HepG2 (cell line): ENCODE data around the gene PRKAR1B. TPM values are rescaled to one million over a fixed set of nuclear protein-coding genes. Genes with fewer than 3 reads are reported as not detected.

ENCODE experiments used
- ATAC-seq: fragments of 200-7000 bp; cut with Tn5 transposase; 3 replicates; pipeline ENCODE4 v1.9.1; 2020; ENCODE audit warnings: mild to moderate bottlenecking, moderate library complexity
- BruUV-seq: library from RNA; stranded (reverse); fragments of 400-500 nt; replicated peaks from 2 replicates; lab custom pipeline; 2021; lab: Mats Ljungman, UMichigan
- CTCF ChIA-PET: fragments of 300-600 bp; formaldehyde crosslinking; extraction: SDS; loops from one replicate; lab custom pipeline; 2021; ENCODE audit warnings: low total read pairs, inconsistent platforms, low intra/inter-chr PET ratio; lab: Yijun Ruan, JAX
- POLR2A ChIA-PET: fragments of 350-600 bp; sonication (Branson Sonifier 250); formaldehyde crosslinking; loops from one replicate; lab custom pipeline; 2020; ENCODE audit warnings: antibody characterized with exemption, inconsistent platforms; lab: Yijun Ruan, JAX
- DNase-seq: peaks from one replicate; pipeline ENCODE4 v3.0.0-alpha.2; 2015; ENCODE audit warnings: low spot score
- FAIRE-seq: peaks from 3 replicates; lab custom pipeline; 2011; peaks lifted over from hg19 to GRCh38; lab: Jason Lieb, UNC
- H2AFZ ChIP-seq: one replicate; pipeline ENCODE4 v1.6.1; 2011; ENCODE audit warnings: low read length, inconsistent platforms
- H3K27ac ChIP-seq: fragments of 300-600 bp; 3 replicates; pipeline ENCODE4 v1.8.0; 2011; ENCODE audit warnings: mixed run types, mild to moderate bottlenecking, mixed read lengths, low read length, inconsistent platforms; ENCODE audit not compliant: insufficient read depth; ENCODE audit errors: extremely low read length
- H3K27me3 ChIP-seq, 2 experiments: fragments of 200-600 bp in 1 of 2; 2 replicates in 1 of 2; 3 replicates in 1 of 2; pipeline versions ENCODE4 v1.6.0 to v1.8.0; 2011; ENCODE audit warnings: low read length in 2 of 2, mild to moderate bottlenecking in 2 of 2, moderate library complexity in 2 of 2, inconsistent platforms in 1 of 2; ENCODE audit not compliant: insufficient read depth in 2 of 2, control insufficient read depth in 1 of 2
- H3K36me3 ChIP-seq, 2 experiments: fragments of 200-600 bp in 1 of 2; replicated peaks in 1 of 2; 2 replicates in 1 of 2; 3 replicates in 1 of 2; pipeline versions ENCODE4 v1.5.1 to v1.8.0; 2011; ENCODE audit warnings: low read length in 2 of 2, inconsistent platforms in 1 of 2; ENCODE audit not compliant: insufficient read depth in 2 of 2, control insufficient read depth in 1 of 2
- H3K4me1 ChIP-seq: 2 replicates; pipeline ENCODE4 v1.5.1; 2012; ENCODE audit warnings: low read length, inconsistent platforms; ENCODE audit not compliant: insufficient read depth
- H3K4me2 ChIP-seq: 2 replicates; pipeline ENCODE4 v1.6.0; 2011; ENCODE audit warnings: low read depth, low read length, inconsistent platforms
- H3K4me3 ChIP-seq, 3 experiments: fragments of 200-600 bp in 1 of 3; sonication (generic), shearing (Covaris generic) in 1 of 3; replicated peaks in 1 of 3; 2 replicates each; pipeline ENCODE4 v1.5.1; 2011 to 2016; ENCODE audit warnings: low read length in 3 of 3, inconsistent platforms in 2 of 3, low read depth in 2 of 3, mild to moderate bottlenecking in 2 of 3, control low read depth in 1 of 3, mixed read lengths in 1 of 3; ENCODE audit not compliant: insufficient read depth in 1 of 3
- H3K79me2 ChIP-seq: one replicate; pipeline ENCODE4 v1.6.1; 2011; ENCODE audit warnings: low read length, inconsistent platforms; ENCODE audit not compliant: insufficient read depth
- H3K9ac ChIP-seq: 2 replicates; pipeline ENCODE4 v1.6.0; 2011; ENCODE audit warnings: mild to moderate bottlenecking, low read depth, low read length, inconsistent platforms; ENCODE audit not compliant: insufficient read depth
- H3K9me3 ChIP-seq: 2 replicates; pipeline ENCODE4 v1.5.1; 2012; ENCODE audit warnings: mild to moderate bottlenecking, low read length
- H4K20me1 ChIP-seq: 2 replicates; pipeline ENCODE4 v1.6.0; 2011; ENCODE audit warnings: inconsistent platforms, mild to moderate bottlenecking, low read length, moderate library complexity; ENCODE audit not compliant: insufficient read depth
- ATAD3A ChIP-seq: sonication (generic); formaldehyde crosslinking; IDR thresholded peaks from 2 replicates; pipeline ENCODE4 v1.4.0; 2020; ENCODE audit warnings: missing genetic modification reagents
- GATAD2A ChIP-seq: IDR thresholded peaks from 2 replicates; pipeline ENCODE4 v1.6.1; 2016
- HMGA1 ChIP-seq: sonication (generic); formaldehyde crosslinking; conservative IDR thresholded peaks from 2 replicates; pipeline ENCODE4 v1.4.0; 2020; ENCODE audit warnings: missing genetic modification reagents
- PHF21A ChIP-seq: sonication (generic); formaldehyde crosslinking; IDR thresholded peaks from 2 replicates; pipeline ENCODE4 v1.5.0; 2020; ENCODE audit warnings: mild to moderate bottlenecking, missing genetic modification reagents
- RAD51 ChIP-seq: fragments of 450-650 bp; IDR thresholded peaks from 2 replicates; pipeline ENCODE4 v1.6.1; 2016; ENCODE audit warnings: borderline replicate concordance
- REXO4 ChIP-seq: sonication (generic); formaldehyde crosslinking; IDR thresholded peaks from 2 replicates; pipeline ENCODE4 v1.8.0; 2022; ENCODE audit warnings: missing genetic modification reagents, mild to moderate bottlenecking, borderline replicate concordance
- RORA ChIP-seq: sonication (generic); formaldehyde crosslinking; IDR thresholded peaks from 2 replicates; pipeline ENCODE4 v1.5.0; 2020; ENCODE audit warnings: mild to moderate bottlenecking, missing genetic modification reagents, moderate library complexity
- SOX13 ChIP-seq, 3 experiments: fragments of 450-650 bp in 1 of 3; sonication (generic) in 1 of 3; formaldehyde crosslinking in 1 of 3; IDR thresholded peaks in 2 of 3; conservative IDR thresholded peaks in 1 of 3; 2 replicates each; pipeline versions ENCODE4 v1.5.0 to v1.6.1; 2016 to 2020; ENCODE audit warnings: antibody characterized with exemption in 1 of 3, mild to moderate bottlenecking in 1 of 3, missing compliant biosample characterization in 1 of 3, missing genetic modification reagents in 1 of 3, moderate library complexity in 1 of 3
- WIZ ChIP-seq: sonication (generic); formaldehyde crosslinking; IDR thresholded peaks from 2 replicates; pipeline ENCODE4 v1.5.1; 2020; ENCODE audit warnings: mild to moderate bottlenecking, missing genetic modification reagents
- ZNF333 ChIP-seq: sonication (generic); formaldehyde crosslinking; IDR thresholded peaks from 2 replicates; pipeline ENCODE4 v1.4.0; 2020; ENCODE audit warnings: mild to moderate bottlenecking, missing genetic modification reagents, borderline replicate concordance
- ZNF569 ChIP-seq: sonication (generic); formaldehyde crosslinking; IDR thresholded peaks from 2 replicates; pipeline ENCODE4 v1.5.0; 2020; ENCODE audit warnings: mild to moderate bottlenecking, missing genetic modification reagents, moderate library complexity, borderline replicate concordance
- WGBS: methylation state at CpG from one replicate; pipeline ENCODE4 v1.1.6; 2017; ENCODE audit warnings: low lambda C conversion rate; 5-methylcytosine and 5-hydroxymethylcytosine counted together
- in situ Hi-C: cut with HindIII; loops from 2 replicates; pipeline ENCODE4 v1.10.0; 2017; ENCODE audit warnings: low pct_unique_long_range_greater_than_20kb; ENCODE audit not compliant: extremely low pct_ligation_motif_present
- intact Hi-C: fragments of 100-400 bp; cut with micrococcal nuclease; formaldehyde crosslinking; loops from one replicate; pipeline ENCODE4 v1.10.0; 2022; ENCODE audit not compliant: unreplicated experiment
- polyA plus RNA-seq, 8 experiments: library from polyadenylated mRNA; depleted of rRNA in 3 of 8; stranded (reverse) in 7 of 8; unstranded in 1 of 8; fragments of >200 nt; fragmentation: Illumina TruSeq in 4 of 8; extraction: Trizol in 4 of 8; gene quantifications; 2 replicates each; pipeline versions ENCODE4 v1.2.1 to v1.2.3, GENCODE V29; 2011 to 2016; ENCODE audit warnings: low read depth in 4 of 8, missing spikeins in 1 of 8, mixed read lengths in 1 of 8; ENCODE audit not compliant: insufficient read depth in 1 of 8
- total RNA-seq, 5 experiments: library from RNA; depleted of rRNA; stranded (reverse); fragments of >200 nt; fragmentation: Illumina TruSeq; extraction: Trizol; gene quantifications; 2 replicates each; pipeline ENCODE4 v1.2.3, GENCODE V29; 2016; ENCODE audit warnings: low read depth in 1 of 5
- TF ChIP-seq, protein P1 (sequence below): sonication (generic); formaldehyde crosslinking; IDR thresholded peaks from 2 replicates; pipeline ENCODE4 v1.5.0; 2020; ENCODE audit warnings: mild to moderate bottlenecking, missing genetic modification reagents
- TF ChIP-seq, protein P2 (sequence below): sonication (generic); formaldehyde crosslinking; IDR thresholded peaks from 2 replicates; pipeline ENCODE4 v1.4.0; 2020; ENCODE audit warnings: missing genetic modification reagents

The PRKAR1B gene
- total and polyA plus RNA-seq, 2 of the 13 experiments (the other 11 are each of a cell fraction or from before 2014, with no cell fraction given) = 7.9 to 28.2 TPM

DNA sequence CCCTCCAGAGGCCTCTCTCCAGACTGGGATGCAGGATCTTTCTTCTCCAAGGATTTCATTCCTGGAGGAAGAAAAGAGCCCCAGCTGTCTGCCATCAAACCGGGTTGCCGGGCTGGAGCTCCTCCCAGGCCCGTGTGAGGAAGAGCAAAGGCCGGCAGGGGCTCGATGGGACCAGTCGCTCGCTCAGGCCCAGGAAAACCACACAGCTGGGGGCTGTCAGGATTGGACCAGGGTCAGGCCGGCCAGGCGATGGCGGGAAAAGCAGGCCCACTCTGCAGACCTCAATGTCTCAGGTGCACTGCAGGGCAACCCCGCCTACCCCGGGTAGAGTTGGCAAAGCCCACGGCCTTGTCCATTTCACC, 98.7 kb downstream of the PRKAR1B start:
- H3K79me2 ChIP-seq = no peaks in the 10 kb centered on the region
- no peak overlapping the region for H2AFZ ChIP-seq
- no peak for ATAC-seq
- 87% methylated on average over 3 of the region's 13 CpGs for WGBS
- in situ Hi-C loops (no loop called here), intact Hi-C loops (no loop called here)
- H3K27ac ChIP-seq = no peak overlapping the region
- H3K4me3 ChIP-seq = no peak overlapping the region
- no peak overlapping the region for H3K9ac ChIP-seq
- CTCF ChIA-PET = no interaction called here
- TF ChIP-seq ATAD3A (CRISPR knock-in tag) (no peak), ZNF333 (no peak), RAD51 (no peak), ZNF569 (CRISPR knock-in tag) (no peak)
- TF ChIP-seq, protein P1, sequence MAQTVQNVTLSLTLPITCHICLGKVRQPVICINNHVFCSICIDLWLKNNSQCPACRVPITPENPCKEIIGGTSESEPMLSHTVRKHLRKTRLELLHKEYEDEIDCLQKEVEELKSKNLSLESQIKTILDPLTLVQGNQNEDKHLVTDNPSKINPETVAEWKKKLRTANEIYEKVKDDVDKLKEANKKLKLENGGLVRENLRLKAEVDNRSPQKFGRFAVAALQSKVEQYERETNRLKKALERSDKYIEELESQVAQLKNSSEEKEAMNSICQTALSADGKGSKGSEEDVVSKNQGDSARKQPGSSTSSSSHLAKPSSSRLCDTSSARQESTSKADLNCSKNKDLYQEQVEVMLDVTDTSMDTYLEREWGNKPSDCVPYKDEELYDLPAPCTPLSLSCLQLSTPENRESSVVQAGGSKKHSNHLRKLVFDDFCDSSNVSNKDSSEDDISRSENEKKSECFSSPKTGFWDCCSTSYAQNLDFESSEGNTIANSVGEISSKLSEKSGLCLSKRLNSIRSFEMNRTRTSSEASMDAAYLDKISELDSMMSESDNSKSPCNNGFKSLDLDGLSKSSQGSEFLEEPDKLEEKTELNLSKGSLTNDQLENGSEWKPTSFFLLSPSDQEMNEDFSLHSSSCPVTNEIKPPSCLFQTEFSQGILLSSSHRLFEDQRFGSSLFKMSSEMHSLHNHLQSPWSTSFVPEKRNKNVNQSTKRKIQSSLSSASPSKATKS (CRISPR knock-in tag) = no peak
- no peaks in the 10 kb centered on the region for H3K4me1 ChIP-seq
- no TSS peak for BruUV-seq
- H4K20me1 ChIP-seq = no peaks in the 10 kb centered on the region
- H3K9me3 ChIP-seq = peaks cover 20% of the 10 kb centered on the region
- DNase-seq = no peak
- POLR2A ChIA-PET = no interaction called here
- no peak for FAIRE-seq
- H3K4me2 ChIP-seq = no peak overlapping the region
- H3K36me3 ChIP-seq = 0 out of 5 replicates have a peak, but pooled peaks cover 0 to 9% of the 10 kb centered on the region in 2 experiments
- no peaks in the 10 kb centered on the region for H3K27me3 ChIP-seq

DNA sequence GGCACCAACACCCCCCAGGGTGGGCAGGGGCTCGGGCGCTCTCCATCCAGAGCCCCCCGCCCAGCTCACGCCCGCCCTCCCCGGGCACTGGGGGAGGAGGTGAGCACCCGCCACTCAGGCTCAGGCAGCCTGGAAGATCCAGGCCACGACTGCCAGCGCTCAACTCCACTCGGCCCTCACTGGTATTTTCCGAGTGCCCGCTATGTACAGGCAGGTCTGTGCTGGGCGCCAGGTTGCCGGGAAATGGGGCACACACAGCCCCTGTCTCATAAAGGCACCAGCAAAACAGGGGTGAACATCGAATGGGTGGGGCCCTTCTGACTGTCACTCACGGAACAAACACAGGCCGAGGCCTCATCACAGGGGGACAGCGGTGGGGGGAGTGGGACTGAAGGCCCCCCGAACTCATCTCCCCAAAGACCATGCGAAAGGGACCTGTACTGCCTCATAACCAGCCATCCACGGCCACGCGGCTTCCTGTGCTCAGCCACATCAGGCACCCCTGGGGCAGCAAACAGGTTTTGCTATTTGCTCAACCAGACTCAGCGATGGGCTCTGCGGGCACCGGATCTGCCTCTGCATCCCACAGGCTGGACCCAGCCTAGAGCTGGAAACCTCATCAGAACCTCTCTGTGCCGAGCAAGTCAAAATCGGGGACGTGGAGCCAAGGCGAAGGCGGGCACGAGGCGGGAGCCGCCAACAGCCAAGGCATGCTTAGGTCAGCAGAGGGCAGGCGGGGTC, 99.2 kb downstream of the PRKAR1B start:
- H3K27ac ChIP-seq = no peak overlapping the region
- no peak; the same call in 2 of the 3 replicates for ATAC-seq
- FAIRE-seq = no peak
- no peaks in the 10 kb centered on the region for H3K4me1 ChIP-seq
- ChIA-PET CTCF (no interaction called here), POLR2A (no interaction called here)
- H3K9ac ChIP-seq = no peak overlapping the region
- no peaks in the 10 kb centered on the region for H3K79me2 ChIP-seq
- no peaks in the 10 kb centered on the region for H4K20me1 ChIP-seq
- in situ Hi-C loops = no loop called here
- H3K9me3 ChIP-seq = peaks cover 20% of the 10 kb centered on the region
- no peak overlapping the region for H2AFZ ChIP-seq
- H3K4me2 ChIP-seq = no peak overlapping the region
- H3K4me3 ChIP-seq = no peak overlapping the region
- no peak for DNase-seq
- intact Hi-C loops = no loop called here
- no TSS peak for BruUV-seq
- 0 out of 5 replicates have a peak, but pooled peaks cover 0 to 9% of the 10 kb centered on the region in 2 experiments for H3K36me3 ChIP-seq
- no peaks in the 10 kb centered on the region for H3K27me3 ChIP-seq
- 97% methylated on average over 16 of the region's 35 CpGs for WGBS
- TF ChIP-seq REXO4 (CRISPR knock-in tag) (no peak), PHF21A (no peak), HMGA1 (CRISPR knock-in tag) (no peak), WIZ (CRISPR knock-in tag) (no peak), SOX13 (IDR thresholded peaks at IDR 0.05) (no peak), SOX13 (CRISPR knock-in tag; conservative IDR thresholded peaks at IDR 0.05 in 1 of 2, IDR thresholded peaks at IDR 0.05 in 1 of 2) (no peak), RORA (CRISPR knock-in tag) (no peak), GATAD2A (CRISPR knock-in tag) (no peak)
- TF ChIP-seq, protein P2, sequence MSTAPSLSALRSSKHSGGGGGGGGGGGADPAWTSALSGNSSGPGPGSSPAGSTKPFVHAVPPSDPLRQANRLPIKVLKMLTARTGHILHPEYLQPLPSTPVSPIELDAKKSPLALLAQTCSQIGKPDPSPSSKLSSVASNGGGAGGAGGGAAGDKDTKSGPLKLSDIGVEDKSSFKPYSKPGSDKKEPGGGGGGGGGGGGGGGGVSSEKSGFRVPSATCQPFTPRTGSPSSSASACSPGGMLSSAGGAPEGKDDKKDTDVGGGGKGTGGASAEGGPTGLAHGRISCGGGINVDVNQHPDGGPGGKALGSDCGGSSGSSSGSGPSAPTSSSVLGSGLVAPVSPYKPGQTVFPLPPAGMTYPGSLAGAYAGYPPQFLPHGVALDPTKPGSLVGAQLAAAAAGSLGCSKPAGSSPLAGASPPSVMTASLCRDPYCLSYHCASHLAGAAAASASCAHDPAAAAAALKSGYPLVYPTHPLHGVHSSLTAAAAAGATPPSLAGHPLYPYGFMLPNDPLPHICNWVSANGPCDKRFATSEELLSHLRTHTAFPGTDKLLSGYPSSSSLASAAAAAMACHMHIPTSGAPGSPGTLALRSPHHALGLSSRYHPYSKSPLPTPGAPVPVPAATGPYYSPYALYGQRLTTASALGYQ (CRISPR knock-in tag) = no peak
